GM12873 (cell line): ENCODE results near the gene IL4.

Source experiments
- CTCF ChIP-seq: IDR thresholded peaks from 2 replicates; pipeline ENCODE4 v1.5.1; 2012; ENCODE audit warnings: low read depth, mild to moderate bottlenecking, moderate library complexity, low read length, control low read depth; ENCODE audit not compliant: insufficient read depth; ENCODE audit errors: missing control alignments

IL4 gene

GRCh38 chr5:132669966-132670882 is 3.6 kb upstream of the IL4 start:
- no peak for TF ChIP-seq CTCF

GRCh38 chr5:132671000-132671399 is 2.8 kb upstream of the IL4 start:
- TF ChIP-seq CTCF: no peak

- TF ChIP-seq CTCF: no peak
These were observed 301 bp upstream of the IL4 start for GRCh38 chr5:132673488-132673887.

- TF ChIP-seq CTCF: no peak
These were observed 1.1 kb downstream of the IL4 start for GRCh38 chr5:132674671-132675506.

- TF ChIP-seq CTCF: no peak
These were observed 2.3 kb downstream of the IL4 start for GRCh38 chr5:132675936-132676689.

GRCh38 chr5:132677191-132677590 is 3.4 kb downstream of the IL4 start:
- TF ChIP-seq CTCF: no peak

GRCh38 chr5:132677682-132678400 is 4.1 kb downstream of the IL4 start:
- TF ChIP-seq CTCF: no peak
